SIG-M5 treated with dmso at 0.1 percent for 504 hours (cell line): Measurements from ENCODE around the gene POGLUT2.

Experiments used
- DNase-seq: peaks from one replicate; lab custom pipeline; 2025; ENCODE audit not compliant: unreplicated experiment; lab: John Stamatoyannopoulos, UW

The POGLUT2 gene

GRCh38 chr13:102798581-102799425 lies at the start of gene POGLUT2, which contains the start of gene BIVM:
Gene POGLUT2, minus strand, starts transcription at chr13:102798976. Its CDS starts 306 bp downstream, at chr13:102798670.
Gene BIVM, plus strand, starts transcription at chr13:102799119. Its CDS starts 8,149 bp downstream, at chr13:102807268.
- peak; percentile 89 for DNase-seq

DNA sequence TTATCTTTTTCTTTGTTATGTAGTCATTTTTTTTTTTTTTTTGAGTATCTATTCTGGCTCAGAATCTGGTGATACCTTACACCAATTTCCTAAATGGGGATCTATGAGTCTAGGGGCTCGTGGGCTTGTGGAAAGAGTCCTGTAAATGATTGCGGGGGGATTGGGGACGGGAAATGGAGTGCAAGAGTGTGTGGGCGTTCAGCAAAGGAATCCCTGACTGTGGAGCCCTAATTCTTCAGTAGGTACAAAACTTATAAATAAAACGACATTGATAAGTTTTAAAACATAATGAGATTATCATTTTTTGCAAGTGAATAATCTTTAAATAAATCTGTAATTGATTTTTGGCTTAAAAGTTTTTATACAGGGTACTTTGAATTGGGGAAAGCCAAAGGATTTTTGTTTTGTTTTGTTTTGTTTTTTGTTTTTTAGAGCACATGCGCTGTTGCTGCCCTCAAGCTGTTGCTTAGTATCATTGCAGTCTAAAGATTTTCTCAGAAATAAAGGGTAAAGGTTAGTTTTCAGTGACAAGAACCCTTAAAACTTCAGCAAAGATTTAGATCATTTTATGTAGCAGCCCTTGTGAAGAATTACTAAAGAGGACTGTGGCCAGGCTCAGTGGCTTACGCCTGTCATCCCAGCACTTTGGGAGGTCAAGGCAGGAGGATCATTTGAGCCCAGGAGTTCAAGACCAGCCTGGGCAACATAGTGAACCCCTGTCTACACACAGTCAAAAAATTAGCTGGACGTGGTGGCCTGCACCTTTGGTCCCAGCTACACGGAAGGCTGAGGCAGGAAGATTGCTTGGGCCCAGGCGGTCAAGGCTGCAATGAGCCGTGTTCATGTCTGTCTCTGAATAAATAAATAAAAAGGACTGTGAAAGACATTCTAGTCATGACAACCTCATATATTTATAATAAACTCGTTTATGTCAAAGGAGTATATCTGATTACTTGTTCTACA lies 48.8 kb upstream of the POGLUT2 start:
- DNase-seq = peak; percentile 72

DNA sequence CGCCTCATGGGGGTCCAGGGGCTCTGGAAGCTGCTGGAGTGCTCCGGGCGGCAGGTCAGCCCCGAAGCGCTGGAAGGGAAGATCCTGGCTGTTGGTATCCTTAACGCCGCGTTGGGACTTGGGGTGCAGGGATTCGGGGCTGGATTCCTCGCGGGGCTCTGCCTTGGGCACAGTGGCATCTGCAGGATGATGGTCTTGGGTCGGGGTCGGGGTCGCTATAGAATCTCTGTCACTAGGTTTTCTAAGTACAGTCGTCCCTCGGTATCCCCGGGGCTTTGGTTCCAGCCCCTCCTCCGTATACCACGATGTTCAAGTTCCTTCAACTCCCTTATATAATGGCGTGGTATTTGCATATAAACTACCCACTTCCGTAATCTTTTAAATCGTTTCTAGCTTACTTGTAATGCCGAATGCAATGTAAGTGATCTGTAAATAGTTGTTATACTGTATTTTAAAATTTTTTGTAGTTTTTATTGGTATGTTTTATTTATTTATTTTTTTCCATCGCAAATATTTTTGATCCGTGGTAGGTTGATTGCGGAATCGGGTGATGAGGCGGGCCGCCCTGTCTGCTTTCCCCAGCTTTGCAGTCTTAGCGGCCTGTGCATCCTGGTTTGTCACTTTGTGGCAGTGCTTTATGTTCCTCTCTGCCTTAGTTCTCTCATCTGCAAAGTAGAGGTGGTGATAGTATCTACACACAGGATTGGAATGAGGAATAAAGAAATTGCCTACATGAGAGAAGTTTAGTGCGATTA lies 47.7 kb upstream of the POGLUT2 start:
- DNase-seq = peak; percentile 81

- DNase-seq = peak; percentile 95
These were observed 47.0 kb upstream of the POGLUT2 start, which contains the start of gene ERCC5 for GRCh38 chr13:102845630-102846260. Gene ERCC5, plus strand, starts transcription at chr13:102846032. Its CDS starts 235 bp downstream, at chr13:102846267.

- DNase-seq = no peak
These were observed 46.5 kb upstream of the POGLUT2 start for GRCh38 chr13:102845289-102845629.

DNA sequence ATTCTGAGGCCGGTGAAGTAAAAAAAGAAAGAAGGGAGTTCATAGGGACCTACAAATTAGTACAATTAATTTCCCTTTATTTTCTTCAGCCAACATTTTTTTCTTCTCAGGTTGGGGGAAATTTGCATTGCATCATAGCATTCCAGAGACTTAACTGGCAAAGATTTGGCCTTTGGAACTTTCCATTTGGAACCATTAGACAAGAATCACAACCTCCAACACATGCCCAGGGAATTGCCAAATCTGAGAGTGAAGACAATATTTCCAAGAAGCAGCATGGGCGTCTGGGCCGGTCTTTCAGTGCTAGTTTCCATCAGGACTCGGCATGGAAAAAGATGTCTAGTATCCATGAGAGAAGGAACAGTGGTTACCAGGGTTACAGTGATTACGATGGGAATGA lies 40.7 kb upstream of the POGLUT2 start:
- DNase-seq = no peak

DNA sequence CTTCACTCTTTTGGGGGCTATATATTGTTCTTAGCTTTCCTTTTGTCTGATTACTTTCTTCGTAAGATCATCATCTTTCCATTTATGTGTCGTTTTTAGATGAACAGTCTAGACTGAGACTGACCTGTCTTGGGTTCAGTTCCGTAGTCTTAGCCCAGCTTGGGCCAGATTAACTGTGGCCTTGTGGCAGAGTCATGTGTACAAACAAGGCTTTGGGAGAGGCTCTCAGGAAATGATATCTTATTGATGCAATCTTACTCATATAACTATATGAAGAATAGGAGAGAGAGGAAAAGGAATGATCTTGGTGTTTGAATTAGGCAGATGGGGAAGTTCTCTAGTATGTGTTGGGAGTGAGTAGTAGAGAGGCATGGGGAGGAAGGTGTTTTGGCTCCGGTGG lies 40.2 kb upstream of the POGLUT2 start:
- DNase-seq = no peak

- no peak for DNase-seq
These were observed 39.5 kb upstream of the POGLUT2 start for GRCh38 chr13:102838273-102838672.

DNA sequence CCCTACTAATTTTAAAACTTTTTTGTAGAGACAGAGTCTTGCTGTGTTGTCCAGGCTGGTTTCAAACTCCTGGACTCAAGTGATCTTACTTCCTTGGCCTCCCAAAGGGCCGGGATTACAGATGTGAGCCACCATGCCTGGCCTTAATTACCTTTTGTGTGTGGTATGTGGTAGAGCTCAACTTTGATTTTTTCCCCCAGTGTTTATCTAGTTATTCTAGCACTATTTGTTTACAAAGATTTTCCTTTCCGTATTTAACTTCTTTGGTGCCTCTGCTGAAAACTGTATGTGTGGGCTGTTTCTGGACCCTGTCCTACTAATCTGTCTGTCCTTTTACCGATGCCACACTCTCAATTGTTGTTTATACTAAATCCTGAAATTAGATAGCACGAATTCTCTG lies 37.7 kb upstream of the POGLUT2 start:
- DNase-seq = no peak

DNA sequence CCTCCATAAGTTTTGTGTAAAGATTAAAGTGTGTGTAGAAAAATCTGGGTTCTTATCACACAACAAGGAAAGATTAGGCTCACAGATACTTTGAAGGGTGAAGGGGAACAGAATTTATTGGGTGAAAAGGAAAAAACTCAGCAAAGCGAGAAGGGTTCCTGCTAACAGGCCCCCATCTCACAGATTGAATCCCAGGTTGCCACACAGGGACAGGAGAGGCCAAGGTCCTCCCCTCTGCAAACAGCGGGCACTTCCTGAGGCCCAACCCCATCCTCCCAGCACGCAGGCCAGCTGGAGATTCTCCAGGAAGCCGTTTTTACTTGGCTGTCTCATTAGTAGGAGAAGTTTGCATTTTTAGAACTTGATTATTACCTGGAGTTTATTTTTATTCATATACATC lies 31.9 kb upstream of the POGLUT2 start:
- DNase-seq = no peak

GRCh38 chr13:102825921-102826706 lies 27.3 kb upstream of the POGLUT2 start:
- DNase-seq = no peak

GRCh38 chr13:102825400-102825799 lies 26.6 kb upstream of the POGLUT2 start:
- no peak for DNase-seq

DNA sequence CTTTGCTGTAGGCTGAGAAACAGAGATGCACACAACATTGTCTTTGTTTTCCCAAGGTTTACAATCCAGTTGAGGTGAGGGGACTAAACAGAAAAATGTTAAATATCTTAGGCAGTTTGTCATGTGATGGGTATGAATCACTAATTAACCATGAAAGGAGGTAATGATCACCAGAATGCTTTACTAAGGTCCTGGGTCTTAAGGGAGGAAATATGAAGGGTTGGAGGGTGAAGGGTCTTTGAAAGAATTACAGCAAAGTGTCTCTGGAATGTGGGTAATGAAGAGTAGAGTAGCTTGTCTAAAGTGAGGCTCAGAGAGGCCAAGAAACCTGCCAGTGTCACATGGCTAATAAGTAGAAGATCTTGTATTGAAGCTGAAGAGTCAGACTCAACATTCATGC lies 19.1 kb upstream of the POGLUT2 start:
- DNase-seq = no peak

- no peak for DNase-seq
These were observed 18.5 kb upstream of the POGLUT2 start for GRCh38 chr13:102817241-102817640.

GRCh38 chr13:102816708-102817107 lies 17.9 kb upstream of the POGLUT2 start:
- no peak for DNase-seq

GRCh38 chr13:102815788-102816187 lies 17.0 kb upstream of the POGLUT2 start:
- DNase-seq = no peak

DNA sequence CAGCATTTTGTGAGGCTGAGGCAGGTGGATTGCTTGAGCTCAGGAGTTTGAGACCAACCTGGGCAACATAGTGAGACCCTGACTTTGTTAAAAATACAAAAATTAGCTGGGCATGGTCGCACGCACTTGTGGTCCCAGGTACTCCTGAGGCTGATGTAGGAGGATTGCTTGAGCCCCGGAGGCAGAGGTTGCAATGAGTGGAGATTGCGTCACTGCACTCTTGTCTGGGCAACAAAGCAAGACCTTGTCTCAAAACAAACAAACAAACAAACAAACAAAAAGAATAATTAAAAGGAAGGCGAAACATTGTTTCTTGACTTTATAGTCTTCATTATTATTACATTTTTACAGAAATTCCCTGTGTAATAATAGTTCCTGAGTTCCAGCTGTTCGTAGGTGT lies 16.0 kb upstream of the POGLUT2 start:
- DNase-seq = no peak

- no peak for DNase-seq
These were observed 15.3 kb upstream of the POGLUT2 start for GRCh38 chr13:102814025-102814607.

DNA sequence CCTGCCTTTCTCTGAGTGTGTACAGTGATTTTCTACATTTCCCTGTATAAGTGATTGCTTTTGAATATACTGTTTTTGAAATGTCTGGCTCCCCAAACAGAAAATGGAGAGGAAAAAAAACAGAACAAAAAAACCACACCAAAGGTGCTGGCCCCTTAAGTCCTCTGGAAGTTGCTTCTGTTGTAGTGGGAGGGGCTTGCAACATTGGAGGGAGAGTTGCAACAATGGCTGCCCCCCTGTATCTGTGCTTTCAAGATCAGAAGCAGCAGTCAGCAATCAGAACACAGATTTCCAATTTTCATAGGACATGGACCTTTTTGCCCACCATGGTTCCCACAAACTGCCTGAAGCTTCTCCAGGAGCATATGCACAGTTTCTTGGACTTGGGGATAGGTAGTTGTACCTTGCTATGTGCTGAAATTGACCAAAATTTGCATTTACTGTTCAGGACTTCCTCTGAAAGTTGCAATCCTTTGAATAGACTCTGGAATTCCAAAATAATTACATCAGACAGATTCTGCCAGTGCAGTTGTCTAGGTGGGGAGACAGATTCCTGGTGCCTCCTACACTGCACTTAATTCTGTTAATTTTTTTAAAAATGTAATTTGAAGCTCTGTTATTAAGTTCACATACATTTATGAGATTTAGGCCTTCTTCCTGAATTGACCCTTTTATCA lies 14.0 kb upstream of the POGLUT2 start:
- peak; percentile 30 for DNase-seq
